DOHH2 (cell line): ENCODE results near the gene SPCS2.

ENCODE experiments used
- H3F3A ChIP-seq: fragments of 200-600 bp; sonication (generic), shearing (Covaris generic); 2 replicates; pipeline ENCODE4 v1.6.0; 2016; ENCODE audit warnings: antibody characterized with exemption, mild to moderate bottlenecking; ENCODE audit not compliant: control insufficient read depth, insufficient read depth
- H3K27ac ChIP-seq: fragments of 200-600 bp; sonication (generic); 2 replicates; pipeline ENCODE4 v1.5.1; 2014; ENCODE audit warnings: low read depth, mild to moderate bottlenecking, low read length, moderate library complexity
- H3K27me3 ChIP-seq: fragments of 200-600 bp; sonication (generic); 2 replicates; pipeline ENCODE4 v1.6.1; 2014; ENCODE audit warnings: mild to moderate bottlenecking, low read length, mixed read lengths; ENCODE audit not compliant: control insufficient read depth
- H3K36me3 ChIP-seq: fragments of 200-600 bp; sonication (generic); 2 replicates; pipeline ENCODE4 v1.6.1; 2014; ENCODE audit warnings: mild to moderate bottlenecking, low read length, moderate library complexity, mixed read lengths; ENCODE audit not compliant: control insufficient read depth
- H3K4me1 ChIP-seq: fragments of 200-600 bp; sonication (generic); 2 replicates; pipeline ENCODE4 v1.6.1; 2014; ENCODE audit warnings: mild to moderate bottlenecking, low read length, mixed read lengths; ENCODE audit not compliant: control insufficient read depth
- H3K4me2 ChIP-seq: fragments of 200-600 bp; sonication (generic); 2 replicates; pipeline ENCODE4 v1.6.0; 2014; ENCODE audit warnings: mild to moderate bottlenecking, low read length, moderate library complexity
- H3K4me3 ChIP-seq: fragments of 200-600 bp; sonication (generic); 2 replicates; pipeline ENCODE4 v1.5.1; 2014; ENCODE audit warnings: mild to moderate bottlenecking, low read length, mixed read lengths
- H3K79me2 ChIP-seq: fragments of 200-600 bp; sonication (generic); 2 replicates; pipeline ENCODE4 v1.6.1; 2014; ENCODE audit warnings: mild to moderate bottlenecking, low read length, mixed read lengths; ENCODE audit not compliant: control insufficient read depth
- H3K9me2 ChIP-seq: fragments of 200-600 bp; sonication (generic); replicated peaks from 2 replicates; pipeline ENCODE4 v1.6.1; 2014; ENCODE audit warnings: mild to moderate bottlenecking, low read length, mixed read lengths; ENCODE audit not compliant: control insufficient read depth
- H3K9me3 ChIP-seq: fragments of 200-600 bp; sonication (generic); 2 replicates; pipeline ENCODE4 v1.6.1; 2014; ENCODE audit warnings: antibody characterized with exemption, low read length, mixed read lengths; ENCODE audit not compliant: control insufficient read depth, insufficient read depth
- H4K20me1 ChIP-seq: fragments of 200-600 bp; sonication (generic); 2 replicates; pipeline ENCODE4 v1.6.0; 2014; ENCODE audit warnings: low read depth, mild to moderate bottlenecking, antibody characterized with exemption, low read length, moderate library complexity; ENCODE audit not compliant: control insufficient read depth, insufficient read depth
- CTCF ChIP-seq: fragments of 200-600 bp; sonication (generic); IDR thresholded peaks from one replicate; pipeline ENCODE4 v1.5.1; 2014; ENCODE audit warnings: antibody characterized with exemption, mild to moderate bottlenecking, low read depth, low read length; ENCODE audit not compliant: poor library complexity, severe bottlenecking
- EZH2phosphoT487 ChIP-seq: fragments of 200-600 bp; sonication (generic); IDR thresholded peaks from 2 replicates; pipeline ENCODE4 v1.6.1; 2017; ENCODE audit warnings: borderline replicate concordance, mild to moderate bottlenecking, antibody characterized with exemption, low read length, moderate library complexity, mixed read lengths

SPCS2 gene

GRCh38 chr11:75004215-75004614, 55.1 kb downstream of the SPCS2 start:
- H3K4me1 ChIP-seq: peaks cover 15% of the 10 kb centered on the region

GRCh38 chr11:75011357-75011756, 62.3 kb downstream of the SPCS2 start:
- H3K27me3 ChIP-seq: no peaks in the 10 kb centered on the region
- H3K36me3 ChIP-seq: peaks cover 51% of the 10 kb centered on the region
- H3K9me2 ChIP-seq: no peaks in the 10 kb centered on the region

More at GRCh38 chr11:75004215-75004614, 55.1 kb downstream of the SPCS2 start:
- H3F3A ChIP-seq: no peaks in the 10 kb centered on the region
- no peaks in the 10 kb centered on the region for H3K9me2 ChIP-seq
- no peak for TF ChIP-seq CTCF
- no peak for TF ChIP-seq EZH2phosphoT487
- no peaks in the 10 kb centered on the region for H3K9me3 ChIP-seq
- no peaks in the 10 kb centered on the region for H4K20me1 ChIP-seq
- H3K27me3 ChIP-seq: no peaks in the 10 kb centered on the region
- no peak overlapping the region for H3K4me2 ChIP-seq
- no peak overlapping the region for H3K27ac ChIP-seq
- H3K79me2 ChIP-seq: no peaks in the 10 kb centered on the region
- H3K36me3 ChIP-seq: peaks cover 50% of the 10 kb centered on the region
- H3K4me3 ChIP-seq: no peak overlapping the region

GRCh38 chr11:75011872-75012271, 62.8 kb downstream of the SPCS2 start:
- Histone ChIP-seq H3K4me3 (no peak overlapping the region), H3K4me1 (no peaks in the 10 kb centered on the region), H3K27ac (no peak overlapping the region), H3K4me2 (no peak overlapping the region), H3F3A (no peaks in the 10 kb centered on the region), H4K20me1 (no peaks in the 10 kb centered on the region), H3K27me3 (no peaks in the 10 kb centered on the region), H3K36me3 (peaks cover 46% of the 10 kb centered on the region), H3K79me2 (no peaks in the 10 kb centered on the region), H3K9me3 (no peaks in the 10 kb centered on the region), H3K9me2 (no peaks in the 10 kb centered on the region)
- TF ChIP-seq CTCF (no peak), EZH2phosphoT487 (no peak)

More at GRCh38 chr11:75011357-75011756, 62.3 kb downstream of the SPCS2 start:
- Histone ChIP-seq H4K20me1 (no peaks in the 10 kb centered on the region), H3F3A (no peaks in the 10 kb centered on the region), H3K79me2 (no peaks in the 10 kb centered on the region), H3K4me2 (no peak overlapping the region), H3K9me3 (no peaks in the 10 kb centered on the region), H3K27ac (no peak overlapping the region), H3K4me3 (no peak overlapping the region), H3K4me1 (no peaks in the 10 kb centered on the region)
- TF ChIP-seq EZH2phosphoT487 (no peak), CTCF (no peak)
